Neuron (in vitro differentiated cells): ENCODE data around the gene PREB.

Experiments used
- H2AFZ ChIP-seq: one replicate; pipeline ENCODE4 v1.6.1; 2013; ENCODE audit warnings: low read depth, mild to moderate bottlenecking, inconsistent platforms, low read length, moderate library complexity
- H3K27me3 ChIP-seq: one replicate; pipeline ENCODE4 v1.6.1; 2013; ENCODE audit warnings: low read length; ENCODE audit not compliant: insufficient read depth
- H3K36me3 ChIP-seq: one replicate; pipeline ENCODE4 v1.6.1; 2013; ENCODE audit warnings: low read length; ENCODE audit not compliant: insufficient read depth
- H3K4me1 ChIP-seq: one replicate; pipeline ENCODE4 v1.6.1; 2013; ENCODE audit warnings: low read length; ENCODE audit not compliant: insufficient read depth
- H3K4me3 ChIP-seq: 2 replicates; pipeline ENCODE4 v1.5.1; 2013; ENCODE audit warnings: mild to moderate bottlenecking, low read length, moderate library complexity
- H3K9me3 ChIP-seq: one replicate; pipeline ENCODE4 v1.6.1; 2013; ENCODE audit warnings: low read length

The PREB gene

GRCh38 chr2:27094353-27094984 lies 40.0 kb downstream of the PREB start:
- H3K9me3 ChIP-seq, result no peaks in the 10 kb centered on the region
- no peak overlapping the region for H3K4me3 ChIP-seq
- no peak overlapping the region for H2AFZ ChIP-seq
- no peaks in the 10 kb centered on the region for H3K36me3 ChIP-seq
- no peaks in the 10 kb centered on the region for H3K27me3 ChIP-seq
- no peaks in the 10 kb centered on the region for H3K4me1 ChIP-seq

GRCh38 chr2:27093430-27094352 lies 40.7 kb downstream of the PREB start:
- Histone ChIP-seq H3K27me3 (no peaks in the 10 kb centered on the region), H3K36me3 (no peaks in the 10 kb centered on the region), H3K4me3 (no peak overlapping the region), H3K9me3 (no peaks in the 10 kb centered on the region), H2AFZ (no peak overlapping the region), H3K4me1 (no peaks in the 10 kb centered on the region)

- Histone ChIP-seq H3K4me3 (no peak overlapping the region), H2AFZ (no peak overlapping the region), H3K36me3 (no peaks in the 10 kb centered on the region), H3K27me3 (no peaks in the 10 kb centered on the region), H3K9me3 (no peaks in the 10 kb centered on the region), H3K4me1 (no peaks in the 10 kb centered on the region)
These were observed 41.6 kb downstream of the PREB start for GRCh38 chr2:27092696-27093429.

GRCh38 chr2:27091746-27092695 lies 42.4 kb downstream of the PREB start:
- H3K9me3 ChIP-seq, result no peaks in the 10 kb centered on the region
- H3K36me3 ChIP-seq, result no peaks in the 10 kb centered on the region
- no peak overlapping the region for H3K4me3 ChIP-seq
- no peaks in the 10 kb centered on the region for H3K27me3 ChIP-seq
- H2AFZ ChIP-seq, result no peak overlapping the region
- H3K4me1 ChIP-seq, result peaks cover 4% of the 10 kb centered on the region

- Histone ChIP-seq H2AFZ (no peak overlapping the region), H3K4me1 (peaks cover 10% of the 10 kb centered on the region), H3K36me3 (no peaks in the 10 kb centered on the region), H3K27me3 (no peaks in the 10 kb centered on the region), H3K4me3 (no peak overlapping the region), H3K9me3 (no peaks in the 10 kb centered on the region)
These were observed 45.1 kb downstream of the PREB start for GRCh38 chr2:27089111-27089954.

GRCh38 chr2:27088634-27089033 lies 45.8 kb downstream of the PREB start:
- no peak overlapping the region for H2AFZ ChIP-seq
- no peaks in the 10 kb centered on the region for H3K27me3 ChIP-seq
- H3K4me1 ChIP-seq, result peaks cover 10% of the 10 kb centered on the region
- no peaks in the 10 kb centered on the region for H3K9me3 ChIP-seq
- H3K4me3 ChIP-seq, result no peak overlapping the region
- no peaks in the 10 kb centered on the region for H3K36me3 ChIP-seq

GRCh38 chr2:27087823-27088410 lies 46.5 kb downstream of the PREB start:
- Histone ChIP-seq H3K9me3 (no peaks in the 10 kb centered on the region), H2AFZ (no peak overlapping the region), H3K27me3 (no peaks in the 10 kb centered on the region), H3K4me3 (peak overlapping the region; percentile 89), H3K4me1 (peaks cover 10% of the 10 kb centered on the region), H3K36me3 (no peaks in the 10 kb centered on the region)

- Histone ChIP-seq H3K4me1 (peaks cover 10% of the 10 kb centered on the region), H3K27me3 (no peaks in the 10 kb centered on the region), H3K4me3 (peak within 1 kb of the TSS; percentile 89), H3K36me3 (no peaks in the 10 kb centered on the region), H3K9me3 (no peaks in the 10 kb centered on the region), H2AFZ (peak within 1 kb of the TSS; percentile 78)
These were observed 47.5 kb downstream of the PREB start, which contains the start of gene KHK for GRCh38 chr2:27086724-27087593. KHK (plus strand) TSS chr2:27086772; CDS start chr2:27087260, 488 bp downstream.

- Histone ChIP-seq H3K36me3 (no peaks in the 10 kb centered on the region), H3K4me3 (peak overlapping the region; percentile 89), H2AFZ (peak overlapping the region; percentile 78), H3K4me1 (peaks cover 15% of the 10 kb centered on the region), H3K9me3 (no peaks in the 10 kb centered on the region), H3K27me3 (no peaks in the 10 kb centered on the region)
These were observed 48.2 kb downstream of the PREB start for GRCh38 chr2:27086090-27086723.

GRCh38 chr2:27085673-27086089 lies 48.8 kb downstream of the PREB start:
- Histone ChIP-seq H3K27me3 (no peaks in the 10 kb centered on the region), H3K4me3 (peak overlapping the region; percentile 89), H2AFZ (peak overlapping the region; percentile 78), H3K36me3 (no peaks in the 10 kb centered on the region), H3K9me3 (no peaks in the 10 kb centered on the region), H3K4me1 (peaks cover 19% of the 10 kb centered on the region)
